Stimulated activated memory B cell treated with anti-CD40 and anti-IgM and Interleukin-4, amounts not matched to agents 10 μg/mL and 1 μg/mL and 100 μg/mL, for 72 hours (primary cell): Measurements from ENCODE around the gene PHPT1.
"Not testable (repeated sequence)": the region's sequence is repeated elsewhere in the genome, so short reads cannot be mapped to it uniquely, and the experiment has no call there.

Experiments
- ATAC-seq: fragments of 150-1000 bp; cut with Tn5 transposase; 2 replicates; pipeline ENCODE4 v1.10.0; 2021
- H3K27ac Mint-ChIP-seq: one replicate; pipeline ENCODE4 v1.8.0; 2022; ENCODE audit warnings: mild to moderate bottlenecking, mixed read lengths
- H3K27me3 Mint-ChIP-seq: one replicate; pipeline ENCODE4 v1.8.0; 2022; ENCODE audit warnings: mixed read lengths
- H3K36me3 Mint-ChIP-seq: one replicate; pipeline ENCODE4 v1.8.0; 2022; ENCODE audit warnings: mixed read lengths
- H3K4me1 Mint-ChIP-seq: one replicate; pipeline ENCODE4 v1.8.0; 2022; ENCODE audit warnings: mixed read lengths
- H3K4me3 Mint-ChIP-seq: one replicate; pipeline ENCODE4 v1.8.0; 2022; ENCODE audit warnings: mild to moderate bottlenecking, moderate library complexity, mixed read lengths
- H3K9me3 Mint-ChIP-seq: one replicate; pipeline ENCODE4 v1.8.0; 2022; ENCODE audit warnings: mixed read lengths

The PHPT1 gene

GRCh38 chr9:136857581-136858412 is 8.6 kb downstream of the PHPT1 start:
- no peaks in the 10 kb centered on the region for H3K9me3 Mint-ChIP-seq
- H3K4me1 Mint-ChIP-seq, result peaks cover 24% of the 10 kb centered on the region
- H3K27ac Mint-ChIP-seq, result no peak overlapping the region
- ATAC-seq, result no peak
- H3K36me3 Mint-ChIP-seq, result peaks cover 10% of the 10 kb centered on the region
- no peak overlapping the region for H3K4me3 Mint-ChIP-seq
- no peaks in the 10 kb centered on the region for H3K27me3 Mint-ChIP-seq

- no peaks in the 10 kb centered on the region for H3K27me3 Mint-ChIP-seq
- no peak overlapping the region for H3K4me3 Mint-ChIP-seq
- no peak overlapping the region for H3K27ac Mint-ChIP-seq
- H3K4me1 Mint-ChIP-seq, result peaks cover 24% of the 10 kb centered on the region
- ATAC-seq, result no peak
- peaks cover 16% of the 10 kb centered on the region for H3K36me3 Mint-ChIP-seq
- H3K9me3 Mint-ChIP-seq, result no peaks in the 10 kb centered on the region
These were observed 9.2 kb downstream of the PHPT1 start for GRCh38 chr9:136858452-136858843.

- Mint-ChIP-seq H3K27me3 (no peaks in the 10 kb centered on the region), H3K4me3 (no peak overlapping the region), H3K27ac (no peak overlapping the region), H3K4me1 (peaks cover 20% of the 10 kb centered on the region), H3K36me3 (peaks cover 19% of the 10 kb centered on the region), H3K9me3 (no peaks in the 10 kb centered on the region)
- no peak for ATAC-seq
These were observed 9.9 kb downstream of the PHPT1 start for GRCh38 chr9:136858844-136859757.

- peaks cover 19% of the 10 kb centered on the region for H3K36me3 Mint-ChIP-seq
- H3K4me1 Mint-ChIP-seq, result peaks cover 28% of the 10 kb centered on the region
- no peak overlapping the region for H3K27ac Mint-ChIP-seq
- ATAC-seq, result no peak
- H3K4me3 Mint-ChIP-seq, result no peak overlapping the region
- no peaks in the 10 kb centered on the region for H3K9me3 Mint-ChIP-seq
- no peaks in the 10 kb centered on the region for H3K27me3 Mint-ChIP-seq
These were observed 11.3 kb downstream of the PHPT1 start for GRCh38 chr9:136860529-136860928.

DNA sequence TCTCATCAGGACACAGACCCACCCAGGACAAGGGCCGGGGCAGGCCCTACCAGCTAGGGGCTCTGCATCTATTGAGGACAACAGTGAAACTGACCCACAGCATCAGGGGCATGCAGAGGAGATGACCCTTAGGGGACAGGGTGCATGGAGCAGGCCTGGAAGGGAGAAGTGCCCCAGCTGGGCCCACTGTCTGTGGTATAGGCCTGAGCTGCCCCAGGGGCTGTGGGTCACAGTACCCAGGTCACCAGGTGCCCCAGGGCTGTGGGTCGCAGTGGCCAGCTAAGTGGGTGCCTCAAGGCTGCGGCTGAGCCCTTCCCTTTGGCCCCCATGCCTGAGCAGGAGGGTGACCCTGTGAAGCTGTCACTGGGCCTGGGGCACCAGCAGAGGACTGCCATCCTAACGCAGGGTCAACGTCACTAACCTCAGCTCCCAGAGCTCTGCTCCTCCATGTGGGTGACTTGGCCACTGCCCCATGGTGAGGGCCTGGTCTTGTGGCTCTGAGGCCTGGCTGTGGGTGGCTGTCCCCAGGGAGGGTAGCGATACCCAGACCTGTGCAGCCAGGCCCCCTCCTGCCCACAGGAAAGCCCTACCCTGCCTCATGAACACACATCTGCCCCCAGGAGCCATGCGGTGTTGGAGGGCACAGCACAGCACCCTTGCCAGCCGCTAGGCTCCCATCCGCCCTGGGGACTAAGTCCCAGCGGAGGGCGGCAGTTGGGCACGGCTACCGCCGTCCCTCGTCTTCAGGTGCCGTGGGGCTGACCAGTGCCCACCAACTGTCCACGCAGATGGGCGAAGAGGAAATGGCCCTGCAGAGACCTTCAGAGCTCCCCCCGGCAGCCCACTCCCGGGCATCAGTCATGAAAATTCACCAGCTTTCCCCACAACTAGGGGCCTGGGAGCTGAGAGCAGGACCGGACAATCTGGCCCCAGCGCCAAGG is 12.0 kb downstream of the PHPT1 start:
- Mint-ChIP-seq H3K36me3 (peaks cover 19% of the 10 kb centered on the region), H3K4me1 (peaks cover 28% of the 10 kb centered on the region), H3K4me3 (no peak overlapping the region), H3K9me3 (no peaks in the 10 kb centered on the region), H3K27me3 (no peaks in the 10 kb centered on the region), H3K27ac (no peak overlapping the region)
- no peak for ATAC-seq

GRCh38 chr9:136861874-136862457 is 12.8 kb downstream of the PHPT1 start:
- no peak for ATAC-seq
- H3K36me3 Mint-ChIP-seq, result peaks cover 19% of the 10 kb centered on the region
- peaks cover 28% of the 10 kb centered on the region for H3K4me1 Mint-ChIP-seq
- no peak overlapping the region for H3K4me3 Mint-ChIP-seq
- no peaks in the 10 kb centered on the region for H3K27me3 Mint-ChIP-seq
- no peaks in the 10 kb centered on the region for H3K9me3 Mint-ChIP-seq
- H3K27ac Mint-ChIP-seq, result no peak overlapping the region

DNA sequence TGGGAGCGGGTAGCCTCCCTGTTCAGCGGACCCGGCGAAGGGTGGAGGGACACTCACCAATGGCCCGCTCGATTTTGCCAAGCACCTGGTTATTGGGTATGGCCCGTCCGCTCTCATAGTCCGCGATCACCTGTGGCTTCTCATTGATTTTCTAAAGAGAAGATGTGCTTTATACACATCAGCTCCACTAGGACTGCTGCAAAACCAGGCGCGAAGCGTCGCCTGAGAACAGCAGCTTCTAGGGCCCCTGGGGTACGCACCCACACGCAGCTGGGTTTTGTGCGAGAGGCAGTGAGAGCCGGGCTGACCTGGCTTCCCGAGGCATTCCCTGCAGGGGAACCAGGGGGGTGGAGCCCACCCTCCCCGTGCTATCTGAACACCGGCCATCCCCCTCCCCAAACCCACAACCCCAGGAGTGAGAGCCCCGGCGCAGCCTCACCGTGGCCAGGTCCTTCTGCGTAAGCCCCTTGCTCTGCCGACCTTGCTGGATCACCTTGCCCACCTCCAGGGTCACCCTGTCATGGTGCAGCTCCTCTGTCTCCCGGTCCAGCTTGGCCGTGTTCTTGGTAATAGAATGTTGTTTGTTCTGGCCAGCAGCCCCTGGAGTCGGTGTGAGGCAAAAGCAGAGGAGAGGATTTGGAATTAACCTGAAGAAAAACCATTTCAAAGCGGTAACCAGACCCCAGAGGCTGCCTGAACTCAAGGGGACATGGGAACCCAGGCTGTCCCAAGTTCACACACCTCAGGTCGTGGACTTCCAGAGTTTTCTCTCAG is 13.8 kb downstream of the PHPT1 start:
- H3K27me3 Mint-ChIP-seq, result no peaks in the 10 kb centered on the region
- H3K36me3 Mint-ChIP-seq, result peaks cover 19% of the 10 kb centered on the region
- no peak overlapping the region for H3K4me3 Mint-ChIP-seq
- peaks cover 28% of the 10 kb centered on the region for H3K4me1 Mint-ChIP-seq
- no peaks in the 10 kb centered on the region for H3K9me3 Mint-ChIP-seq
- no peak overlapping the region for H3K27ac Mint-ChIP-seq
- ATAC-seq, result no peak

DNA sequence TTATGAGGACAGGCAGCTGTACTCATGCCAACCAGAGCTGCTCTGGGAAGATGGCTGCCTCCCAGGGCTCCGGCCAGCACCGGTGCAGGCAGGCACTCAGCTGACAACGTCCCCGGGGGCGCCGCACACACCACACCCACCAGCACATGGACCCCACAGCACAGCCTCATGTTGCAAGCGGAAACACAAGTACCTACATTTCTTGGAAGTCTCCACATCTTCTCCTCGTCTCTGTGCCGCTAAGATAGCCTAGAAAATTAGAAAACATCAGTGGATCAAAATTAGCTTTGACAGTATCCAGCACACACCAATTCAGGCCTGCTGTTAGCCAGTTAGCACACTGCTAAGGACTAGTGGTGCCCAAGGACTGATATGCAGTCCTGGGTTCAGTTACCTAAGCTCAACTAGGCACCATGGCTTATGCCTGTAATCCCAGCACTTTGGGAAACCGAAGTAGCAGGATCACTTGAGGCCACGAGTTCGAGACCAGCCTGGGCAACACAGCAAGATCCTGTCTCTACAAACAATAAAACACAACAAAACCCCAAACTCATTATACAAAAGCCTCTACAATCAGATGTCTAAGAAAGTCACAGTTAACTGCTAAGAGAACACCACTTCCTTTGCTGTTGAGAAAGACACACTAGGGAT is 14.5 kb downstream of the PHPT1 start:
- Mint-ChIP-seq H3K9me3 (no peaks in the 10 kb centered on the region), H3K4me3 (no peak overlapping the region), H3K27ac (no peak overlapping the region), H3K27me3 (no peaks in the 10 kb centered on the region), H3K36me3 (peaks cover 19% of the 10 kb centered on the region), H3K4me1 (peaks cover 28% of the 10 kb centered on the region)
- no peak for ATAC-seq

- H3K27me3 Mint-ChIP-seq, result no peaks in the 10 kb centered on the region
- no peak for ATAC-seq
- H3K9me3 Mint-ChIP-seq, result no peaks in the 10 kb centered on the region
- peaks cover 19% of the 10 kb centered on the region for H3K36me3 Mint-ChIP-seq
- peak overlapping the region; percentile 93 for H3K27ac Mint-ChIP-seq
- H3K4me3 Mint-ChIP-seq, result peak overlapping the region; percentile 93
- H3K4me1 Mint-ChIP-seq, result peaks cover 24% of the 10 kb centered on the region
These were observed 16.0 kb downstream of the PHPT1 start for GRCh38 chr9:136865041-136865767.

GRCh38 chr9:136865768-136866103 is 16.5 kb downstream of the PHPT1 start:
- peak overlapping the region; percentile 93 for H3K4me3 Mint-ChIP-seq
- H3K9me3 Mint-ChIP-seq, result no peaks in the 10 kb centered on the region
- H3K27me3 Mint-ChIP-seq, result no peaks in the 10 kb centered on the region
- H3K4me1 Mint-ChIP-seq, result peaks cover 18% of the 10 kb centered on the region
- peak; percentile 42 for ATAC-seq
- peak overlapping the region; percentile 93 for H3K27ac Mint-ChIP-seq
- peaks cover 19% of the 10 kb centered on the region for H3K36me3 Mint-ChIP-seq

DNA sequence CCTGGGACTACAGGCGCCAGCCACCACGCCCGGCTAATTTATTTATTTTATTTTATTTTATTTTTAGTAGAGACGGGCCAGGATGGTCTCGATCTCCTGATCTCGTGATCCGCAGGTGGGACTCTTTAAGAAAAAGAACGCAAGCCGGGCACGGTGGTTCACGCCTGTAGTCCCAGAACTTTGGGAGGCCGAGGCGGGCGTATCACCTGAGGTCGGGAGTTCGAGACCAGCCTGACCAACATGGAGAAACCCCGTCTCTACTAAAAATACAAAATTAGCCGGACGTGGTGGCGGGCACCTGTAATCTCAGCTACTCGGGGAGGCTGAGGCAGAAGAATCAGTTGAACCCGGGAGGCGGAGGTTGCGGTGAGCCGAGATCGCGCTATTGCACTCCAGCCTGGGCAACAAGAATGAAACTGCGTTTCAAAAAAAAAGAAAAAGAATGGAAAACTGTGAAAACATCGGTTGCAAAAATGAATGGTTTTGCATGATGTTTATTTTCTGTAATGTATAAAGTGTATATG is 17.8 kb downstream of the PHPT1 start:
- H3K27me3 Mint-ChIP-seq, H3K9me3 Mint-ChIP-seq, ATAC-seq: not testable (repeated sequence)
- Mint-ChIP-seq H3K27ac (peak overlapping the region; percentile 93), H3K4me3 (peak overlapping the region; percentile 75), H3K36me3 (peaks cover 15% of the 10 kb centered on the region), H3K4me1 (peaks cover 14% of the 10 kb centered on the region)

- peaks cover 9% of the 10 kb centered on the region for H3K4me1 Mint-ChIP-seq
- H3K27me3 Mint-ChIP-seq, result no peaks in the 10 kb centered on the region
- no peaks in the 10 kb centered on the region for H3K9me3 Mint-ChIP-seq
- ATAC-seq, result no peak
- H3K27ac Mint-ChIP-seq, result no peak overlapping the region
- H3K4me3 Mint-ChIP-seq, result peak overlapping the region; percentile 5
- H3K36me3 Mint-ChIP-seq, result peaks cover 10% of the 10 kb centered on the region
These were observed 18.3 kb downstream of the PHPT1 start for GRCh38 chr9:136867480-136867879.

- H3K4me1 Mint-ChIP-seq, result peaks cover 8% of the 10 kb centered on the region
- peaks cover 8% of the 10 kb centered on the region for H3K36me3 Mint-ChIP-seq
- H3K27me3 Mint-ChIP-seq, result no peaks in the 10 kb centered on the region
- ATAC-seq, result no peak
- H3K4me3 Mint-ChIP-seq, result peak overlapping the region; percentile 5
- no peaks in the 10 kb centered on the region for H3K9me3 Mint-ChIP-seq
- no peak overlapping the region for H3K27ac Mint-ChIP-seq
These were observed 18.7 kb downstream of the PHPT1 start for GRCh38 chr9:136867917-136868316.
